Measurements from ENCODE around the gene SERPINA4.
A peak's percentile ranks its signal among the peaks of the same experiment; 100 is the strongest.

DNA sequence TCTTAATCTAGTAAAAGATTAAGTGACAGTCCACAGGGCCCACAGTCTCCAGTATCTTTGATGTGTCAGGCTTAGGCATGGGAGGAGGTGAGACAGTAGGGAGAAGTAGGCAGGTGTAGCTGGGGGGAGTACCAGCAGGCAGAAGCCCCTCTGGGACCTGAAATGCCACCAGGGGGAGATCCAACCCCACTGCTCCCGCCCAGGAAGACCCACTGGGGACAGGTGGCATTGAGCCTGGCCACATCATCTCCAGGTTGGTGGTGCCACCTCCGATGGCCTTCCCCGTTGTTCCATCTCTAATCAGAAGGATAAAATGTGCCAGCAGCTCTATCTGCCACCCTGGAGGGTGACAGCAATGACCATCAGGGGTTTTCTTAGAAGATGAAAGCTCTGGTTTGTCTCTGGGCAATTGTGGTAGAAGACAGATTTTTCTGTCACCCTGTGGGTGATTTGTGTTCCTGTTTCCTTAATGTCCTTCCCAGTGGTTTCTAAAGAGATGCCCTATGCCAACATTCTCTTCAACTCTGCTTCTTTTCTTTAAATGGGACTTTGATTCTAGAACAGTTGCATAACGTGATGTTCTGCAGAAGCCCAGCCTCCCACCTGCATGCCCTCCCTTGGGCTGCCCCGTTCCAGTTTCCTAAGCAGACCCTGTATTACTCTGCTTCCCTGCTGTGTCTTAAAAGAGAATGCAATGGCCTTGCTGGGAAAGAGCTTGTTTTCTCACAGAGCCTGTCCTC, 39.7 kb upstream of the SERPINA4 start:
- TF ChIP-seq, protein P1, sequence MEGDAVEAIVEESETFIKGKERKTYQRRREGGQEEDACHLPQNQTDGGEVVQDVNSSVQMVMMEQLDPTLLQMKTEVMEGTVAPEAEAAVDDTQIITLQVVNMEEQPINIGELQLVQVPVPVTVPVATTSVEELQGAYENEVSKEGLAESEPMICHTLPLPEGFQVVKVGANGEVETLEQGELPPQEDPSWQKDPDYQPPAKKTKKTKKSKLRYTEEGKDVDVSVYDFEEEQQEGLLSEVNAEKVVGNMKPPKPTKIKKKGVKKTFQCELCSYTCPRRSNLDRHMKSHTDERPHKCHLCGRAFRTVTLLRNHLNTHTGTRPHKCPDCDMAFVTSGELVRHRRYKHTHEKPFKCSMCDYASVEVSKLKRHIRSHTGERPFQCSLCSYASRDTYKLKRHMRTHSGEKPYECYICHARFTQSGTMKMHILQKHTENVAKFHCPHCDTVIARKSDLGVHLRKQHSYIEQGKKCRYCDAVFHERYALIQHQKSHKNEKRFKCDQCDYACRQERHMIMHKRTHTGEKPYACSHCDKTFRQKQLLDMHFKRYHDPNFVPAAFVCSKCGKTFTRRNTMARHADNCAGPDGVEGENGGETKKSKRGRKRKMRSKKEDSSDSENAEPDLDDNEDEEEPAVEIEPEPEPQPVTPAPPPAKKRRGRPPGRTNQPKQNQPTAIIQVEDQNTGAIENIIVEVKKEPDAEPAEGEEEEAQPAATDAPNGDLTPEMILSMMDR (conservative IDR thresholded peaks at IDR 0.05; ENCODE audit: low read depth in 2 of 2) = peak in 1 of 2 experiments; percentile 36; a peak in 2 of 4 replicates
- TF ChIP-seq EZH2 (IDR thresholded peaks at IDR 0.05; ENCODE audit: low read depth, unreplicated experiment) (no peak), EZH2phosphoT487 (IDR thresholded peaks at IDR 0.05; ENCODE audit: unreplicated experiment) (no peak), POLR2AphosphoS5 (IDR thresholded peaks at IDR 0.05; ENCODE audit: low read depth) (no peak), CREB1 (CRISPR knock-in tag; IDR thresholded peaks at IDR 0.05; ENCODE audit: low read depth) (no peak)
- TF ChIP-seq, protein P2, sequence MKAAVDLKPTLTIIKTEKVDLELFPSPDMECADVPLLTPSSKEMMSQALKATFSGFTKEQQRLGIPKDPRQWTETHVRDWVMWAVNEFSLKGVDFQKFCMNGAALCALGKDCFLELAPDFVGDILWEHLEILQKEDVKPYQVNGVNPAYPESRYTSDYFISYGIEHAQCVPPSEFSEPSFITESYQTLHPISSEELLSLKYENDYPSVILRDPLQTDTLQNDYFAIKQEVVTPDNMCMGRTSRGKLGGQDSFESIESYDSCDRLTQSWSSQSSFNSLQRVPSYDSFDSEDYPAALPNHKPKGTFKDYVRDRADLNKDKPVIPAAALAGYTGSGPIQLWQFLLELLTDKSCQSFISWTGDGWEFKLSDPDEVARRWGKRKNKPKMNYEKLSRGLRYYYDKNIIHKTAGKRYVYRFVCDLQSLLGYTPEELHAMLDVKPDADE (IDR thresholded peaks at IDR 0.05) = no peak

Measured in GM23338 (cell line).